ENCODE measurements around the gene HOXD10. TPM values are rescaled to one million over a fixed set of nuclear protein-coding genes. Genes with fewer than 3 reads are reported as not detected.
A peak's percentile ranks its signal among the peaks of the same experiment; 100 is the strongest.

HOXD10 gene
- total and polyA plus RNA-seq, 12 donors = not detected

- WGBS, 2 donors = 9% methylated on average over 43 to 48 of the region's 48 CpGs
- Histone ChIP-seq H3K27ac (peak overlapping the region in 3 of 10 donors; percentile 35 to 57 (median 56)), H3K4me1 (peaks cover 0 to 24% (median 18%) of the 10 kb centered on the region in 9 donors), H3K27me3 (peaks cover 22 to 100% (median 98%) of the 10 kb centered on the region in 7 donors), H3K9me3 (no peaks in the 10 kb centered on the region), H3K36me3 (no peaks in the 10 kb centered on the region), H3K4me3 (peak overlapping the region; percentile 11 to 65 (median 46))
- ATAC-seq (peak; percentile 91 to 96 (median 94)), DNase-seq (peak; percentile 49 to 69)
- peak; percentile 77 to 99 (median 93) for TF ChIP-seq CTCF (IDR thresholded peaks at IDR 0.05)
- intact Hi-C loops (cut with DNase I) = loop anchor here (1.0 to 5.0 kb wide), 15 partner anchors 127 to 672 kb away; partner anchors contain the start of gene MTX2 (in 1 of the 10)
Observed at GRCh38 chr2:176140513-176141317, 24.1 kb downstream of the HOXD10 start.

GRCh38 chr2:176142281-176142680 is 25.7 kb downstream of the HOXD10 start:
- Histone ChIP-seq H3K4me3 (no peak overlapping the region), H3K27ac (no peak overlapping the region), H3K27me3 (peaks cover 17 to 100% (median 99%) of the 10 kb centered on the region in 7 donors), H3K4me1 (peaks cover 0 to 15% (median 11%) of the 10 kb centered on the region in 9 donors), H3K9me3 (no peaks in the 10 kb centered on the region), H3K36me3 (no peaks in the 10 kb centered on the region)
- intact Hi-C loops (cut with DNase I) = loop anchor here in 9 of 10 donors (2.0 to 5.0 kb wide), 9 partner anchors 125 to 670 kb away; partner anchors contain the start of gene MTX2 (in 1 of the 9)
- DNase-seq = no peak
- no peak for TF ChIP-seq CTCF (IDR thresholded peaks at IDR 0.05)
- 89 to 96% methylated on average over 2 of the region's 2 CpGs for WGBS, 2 donors
- no peak for ATAC-seq

DNA sequence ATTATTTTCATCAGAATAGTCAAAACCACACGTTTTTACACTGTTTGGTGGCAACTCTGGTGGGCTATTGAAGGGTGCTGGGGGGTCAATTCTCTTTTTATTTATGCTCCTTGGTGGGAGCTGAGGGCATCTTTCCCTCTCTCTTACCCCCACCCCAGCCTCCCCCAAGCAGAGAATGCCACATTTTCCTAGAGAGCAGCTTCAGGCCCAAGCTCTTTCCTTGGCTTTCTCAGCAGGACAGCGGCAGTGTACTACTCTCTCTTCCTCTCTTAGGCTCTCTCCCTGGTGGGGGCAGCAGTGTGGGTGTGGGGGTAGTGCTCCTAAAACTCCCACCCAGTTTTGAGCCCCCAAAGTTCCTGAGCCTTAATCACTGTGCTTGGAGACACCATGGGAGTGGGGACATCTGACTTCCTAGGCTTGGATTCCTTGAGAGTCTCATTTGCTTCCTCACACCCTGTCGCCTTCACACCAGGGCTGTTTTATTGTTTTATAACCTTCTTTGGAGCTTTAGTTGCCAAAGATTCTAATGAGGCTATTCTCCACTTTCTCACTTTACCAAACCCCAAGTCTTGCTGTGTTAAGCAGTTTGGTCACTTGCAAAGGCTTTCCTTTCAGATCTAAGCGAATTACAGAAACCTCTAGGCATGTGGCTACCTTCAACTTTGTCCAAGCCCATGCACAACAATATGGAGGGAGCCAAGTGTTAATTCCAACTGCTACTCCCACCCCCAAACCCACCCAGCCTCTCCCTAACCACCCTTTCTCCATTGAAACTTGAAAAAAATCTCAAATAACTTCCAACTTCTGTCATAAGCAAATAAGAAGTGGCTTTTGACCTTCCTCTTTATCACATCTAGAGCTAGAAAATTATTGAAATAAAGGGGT is 28.7 kb downstream of the HOXD10 start:
- peaks cover 0 to 8% (median 6%) of the 10 kb centered on the region in 9 donors for H3K4me1 ChIP-seq
- H3K9me3 ChIP-seq = no peaks in the 10 kb centered on the region
- no peaks in the 10 kb centered on the region for H3K36me3 ChIP-seq
- DNase-seq (no peak), ATAC-seq (no peak)
- no peak overlapping the region for H3K4me3 ChIP-seq
- TF ChIP-seq CTCF (IDR thresholded peaks at IDR 0.05) = no peak
- H3K27me3 ChIP-seq = peaks cover 26 to 100% (median 99%) of the 10 kb centered on the region in 7 donors
- WGBS, 2 donors = 40 to 52% methylated on average over 4 of the region's 4 CpGs
- H3K27ac ChIP-seq = no peak overlapping the region
- intact Hi-C loops (cut with DNase I) = no loop called here

GRCh38 chr2:176146101-176146500 is 29.5 kb downstream of the HOXD10 start:
- ATAC-seq (no peak), DNase-seq (no peak)
- whole genome bisulfite sequencing, 2 donors = 31 to 35% methylated on average over 6 of the region's 6 CpGs
- intact Hi-C loops (cut with DNase I) = no loop called here
- peaks cover 32 to 100% (median 99%) of the 10 kb centered on the region in 7 donors for H3K27me3 ChIP-seq
- H3K4me3 ChIP-seq = no peak overlapping the region
- H3K4me1 ChIP-seq = no peaks in the 10 kb centered on the region
- H3K27ac ChIP-seq = no peak overlapping the region
- H3K9me3 ChIP-seq = no peaks in the 10 kb centered on the region
- no peak for TF ChIP-seq CTCF (IDR thresholded peaks at IDR 0.05)
- H3K36me3 ChIP-seq = no peaks in the 10 kb centered on the region

Measured in heart right ventricle (tissue), 16 donors.